GM12892 (cell line): ENCODE results near the gene TMEM200B.

Experiments
- POLR2A ChIP-seq: IDR thresholded peaks from 2 replicates; pipeline ENCODE4 v1.6.1; 2011; ENCODE audit warnings: low read depth, low read length, control low read depth
- TAF1 ChIP-seq: IDR thresholded peaks from 2 replicates; pipeline ENCODE4 v1.6.1; 2011; ENCODE audit warnings: low read depth, mild to moderate bottlenecking, control low read depth, low read length, borderline replicate concordance

- TF ChIP-seq POLR2A = no peak
- no peak for TF ChIP-seq TAF1
These were observed 2.1 kb upstream of the TMEM200B start for GRCh38 chr1:29125788-29126187.
